Activated CD8-positive, alpha-beta memory T cell treated with anti-CD3 and anti-CD28 coated beads, Interleukin-2, amount 50 U/mL, for 48 hours (primary cell): Measurements from ENCODE around the gene VPS37B.

ENCODE experiments used
- DNase-seq: peaks from one replicate; pipeline ENCODE4 v3.0.0-alpha.2; 2020

The VPS37B gene

GRCh38 chr12:122851820-122852219, 44.1 kb downstream of the VPS37B start:
- no peak for DNase-seq

DNA sequence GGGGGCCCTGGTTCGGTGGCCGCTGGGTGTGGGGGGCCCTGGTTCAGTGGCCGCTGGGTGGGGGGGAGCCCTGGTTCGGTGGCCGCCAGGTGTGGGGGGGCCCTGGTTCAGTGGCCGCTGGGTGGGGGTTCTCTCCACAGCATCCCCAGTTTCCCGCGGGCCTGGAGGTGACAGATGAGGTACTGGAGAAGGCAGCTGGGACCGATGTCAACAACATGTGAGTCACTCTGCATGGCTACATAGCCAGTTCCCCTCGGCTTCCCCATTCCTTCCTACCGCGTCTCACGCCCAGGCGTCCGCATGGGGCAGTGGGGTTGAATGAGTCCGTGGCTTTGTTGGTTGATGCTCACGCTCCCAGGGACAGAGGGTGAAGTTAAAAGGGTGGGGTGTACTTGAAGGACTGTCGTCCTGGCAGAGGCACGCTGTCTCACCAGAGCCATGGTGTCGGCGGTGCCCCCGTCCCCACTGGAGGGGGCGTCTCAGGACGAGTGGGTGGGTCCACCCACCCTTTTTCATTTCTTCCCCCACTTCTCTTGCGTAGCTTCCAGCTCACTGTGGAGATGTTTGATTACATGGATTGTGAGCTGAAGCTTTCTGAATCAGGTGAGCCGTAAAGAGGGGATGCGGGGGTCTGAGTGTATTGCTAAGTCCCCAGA, 45.1 kb downstream of the VPS37B start:
- DNase-seq: no peak

DNA sequence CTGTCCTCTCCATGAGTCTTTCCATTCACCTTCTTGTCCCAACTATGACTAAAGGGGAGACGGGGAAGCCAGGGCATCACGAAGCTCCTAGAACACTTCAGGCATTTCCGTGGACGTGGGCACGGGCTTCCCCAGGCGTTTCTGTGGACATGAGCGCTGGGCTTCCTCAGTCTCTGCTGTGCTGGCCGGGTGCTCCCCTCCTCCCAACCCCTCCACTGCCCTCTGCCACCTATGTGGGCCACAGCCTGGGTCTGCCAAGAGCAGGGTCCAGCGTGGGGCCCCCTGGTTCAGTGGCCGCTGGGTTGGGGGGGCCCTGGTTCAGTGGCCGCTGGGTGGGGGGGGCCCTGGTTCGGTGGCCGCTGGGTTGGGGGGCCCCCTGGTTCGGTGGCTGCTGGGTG, 45.9 kb downstream of the VPS37B start:
- DNase-seq: no peak

GRCh38 chr12:122849352-122850047, 46.4 kb downstream of the VPS37B start:
- no peak for DNase-seq

DNA sequence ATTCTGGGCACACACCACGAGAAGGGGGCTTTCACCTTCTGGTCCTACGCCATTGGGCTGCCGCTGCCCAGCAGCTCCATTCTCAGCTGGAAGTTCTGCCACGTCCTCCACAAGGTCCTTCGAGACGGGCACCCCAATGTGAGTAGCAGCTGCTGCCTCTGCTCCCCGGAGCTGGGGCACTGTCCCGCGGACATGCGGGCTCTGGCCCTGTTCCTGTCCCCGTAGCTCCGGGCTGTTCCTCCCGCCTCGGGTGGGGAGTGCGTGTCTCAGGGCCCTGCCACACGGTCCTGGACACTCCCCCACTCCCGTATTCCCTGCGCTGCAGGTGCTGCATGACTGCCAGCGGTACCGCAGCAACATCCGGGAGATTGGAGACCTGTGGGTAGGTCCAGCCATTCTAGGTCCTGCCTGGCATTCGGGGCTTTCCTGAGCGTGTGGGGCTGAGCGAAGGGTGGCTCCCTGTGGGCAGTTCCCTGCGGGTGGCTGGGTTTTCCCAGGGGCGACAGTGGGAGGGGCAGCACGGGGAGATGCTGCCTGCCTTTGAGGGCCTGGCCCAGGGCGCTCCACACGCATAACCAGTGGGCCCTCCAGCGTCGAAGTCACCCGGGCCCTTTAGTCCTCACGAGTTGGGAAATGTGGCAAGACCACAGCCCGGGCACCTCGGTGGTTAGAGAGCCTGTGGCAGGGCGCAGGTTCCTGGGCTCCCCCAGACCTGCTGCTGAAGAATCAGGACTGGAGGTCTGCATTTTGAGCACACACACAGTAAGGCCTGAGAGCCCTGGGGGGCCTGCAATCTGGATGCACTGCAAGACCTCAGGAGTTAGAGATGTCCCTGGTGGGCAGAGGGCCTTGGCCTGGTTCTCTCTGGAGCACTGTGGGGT, 47.2 kb downstream of the VPS37B start:
- DNase-seq: no peak

DNA sequence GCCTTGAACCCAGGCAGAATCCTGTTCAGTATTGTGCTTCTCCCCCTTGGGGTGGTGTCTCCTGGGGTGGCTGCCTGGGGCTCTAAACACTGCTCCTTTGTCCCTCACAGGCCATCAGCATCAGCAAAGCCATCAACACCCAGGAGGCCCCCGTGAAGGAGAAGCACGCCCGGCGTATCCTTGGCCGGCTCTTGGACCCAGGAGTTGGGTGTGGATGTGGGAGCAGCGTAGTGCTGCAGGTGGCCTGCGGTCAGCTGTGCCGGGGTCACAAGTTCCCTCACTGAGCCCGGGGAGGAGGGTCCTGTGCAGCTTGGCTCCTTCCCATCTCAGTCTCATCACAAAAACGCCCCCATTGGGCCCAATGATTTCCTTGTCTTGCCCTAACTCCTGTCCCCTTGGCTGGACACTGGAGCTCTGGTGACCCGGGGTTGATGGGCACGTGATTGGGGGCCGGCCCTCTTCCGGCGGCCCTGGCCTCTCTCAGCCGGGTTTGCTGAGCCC, 48.0 kb downstream of the VPS37B start:
- DNase-seq: no peak

DNA sequence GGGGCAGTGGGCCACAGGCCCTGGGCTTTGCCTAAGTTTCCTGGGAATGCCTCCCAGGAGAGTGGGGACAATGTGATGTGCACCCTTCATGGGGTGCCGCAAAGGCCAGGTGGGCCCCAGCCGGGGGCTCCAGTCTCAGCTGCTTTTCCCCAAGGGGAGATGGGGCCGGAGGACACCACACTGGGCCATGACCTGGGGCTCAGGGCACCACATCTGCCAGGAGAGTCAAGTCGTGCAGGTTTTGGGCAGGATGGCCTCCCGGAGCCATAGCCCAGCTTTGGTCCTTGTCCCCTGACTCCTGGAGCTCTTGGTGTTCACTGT, 48.4 kb downstream of the VPS37B start:
- DNase-seq: no peak

GRCh38 chr12:122846622-122847515, 49.1 kb downstream of the VPS37B start:
- no peak for DNase-seq

GRCh38 chr12:122845865-122846621, 49.9 kb downstream of the VPS37B start:
- no peak for DNase-seq

DNA sequence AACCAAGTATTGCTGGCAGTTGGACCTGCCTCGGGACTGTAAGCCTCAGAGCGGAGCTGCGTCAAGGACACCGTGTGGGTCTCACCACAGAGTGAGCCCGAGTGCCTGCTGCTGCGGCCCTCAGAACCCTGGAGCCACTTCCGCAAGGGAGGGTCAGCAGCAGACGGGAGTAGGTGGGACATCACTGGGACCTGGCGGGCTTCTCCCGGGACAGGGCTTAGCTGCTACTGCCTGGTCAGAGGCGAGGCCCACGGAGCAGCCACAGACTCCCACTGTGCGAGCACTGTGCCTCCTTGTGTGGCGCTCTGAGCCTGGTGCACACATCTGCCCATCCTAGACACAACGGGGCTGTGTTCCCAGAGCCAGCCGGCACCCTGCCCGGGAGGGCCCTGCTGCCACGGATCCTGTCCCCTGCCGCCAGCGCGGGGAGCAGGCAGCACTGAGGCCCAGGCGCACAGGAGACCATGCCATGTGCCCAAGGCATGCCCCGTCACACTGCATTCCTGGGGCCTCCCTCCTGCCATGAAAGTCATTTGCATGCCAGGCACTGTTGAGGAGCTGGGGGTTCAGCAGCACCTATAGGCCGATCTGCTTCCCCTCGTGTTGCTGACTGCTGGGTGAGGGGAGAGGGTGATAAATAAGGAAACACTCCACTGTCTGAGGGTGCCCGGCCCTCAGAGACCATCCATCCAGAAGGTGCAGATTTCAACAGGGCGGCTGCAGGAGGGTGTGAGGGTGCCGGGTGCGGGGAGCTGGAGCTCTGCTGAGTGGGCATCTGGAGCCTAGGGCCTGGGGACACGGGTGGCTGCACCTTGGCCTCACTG, 50.7 kb downstream of the VPS37B start:
- DNase-seq: no peak

DNA sequence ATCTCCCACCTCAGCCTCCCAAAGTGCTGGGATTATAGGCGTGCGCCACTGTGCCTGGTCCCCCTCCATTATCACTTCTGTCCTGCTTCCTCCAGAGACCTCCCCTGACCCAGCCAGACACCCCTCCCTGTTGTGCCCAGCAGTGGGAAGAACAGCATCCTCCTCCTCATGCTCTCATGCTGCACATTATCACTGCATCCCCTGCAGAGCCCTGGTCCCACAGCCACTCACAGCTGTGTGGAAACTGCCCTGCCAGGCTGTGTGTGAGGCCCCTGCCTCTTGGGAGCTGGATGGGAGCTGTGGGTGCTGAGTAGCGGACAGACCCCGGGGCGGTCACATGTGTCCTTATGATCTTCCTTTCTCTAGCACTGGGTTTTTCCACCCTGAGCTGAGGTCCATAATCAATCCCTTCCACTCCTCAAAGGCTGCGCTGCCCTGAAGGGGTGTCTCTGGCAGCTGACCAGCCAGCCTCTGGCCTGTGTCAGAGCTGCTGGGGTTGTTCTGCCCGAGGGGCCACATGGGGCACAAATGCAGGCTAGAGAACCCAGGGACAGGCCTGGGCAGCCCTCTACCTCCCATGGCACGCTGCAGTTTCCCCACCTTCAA, 51.5 kb downstream of the VPS37B start:
- DNase-seq: no peak

GRCh38 chr12:122843455-122843854, 52.5 kb downstream of the VPS37B start:
- no peak for DNase-seq

DNA sequence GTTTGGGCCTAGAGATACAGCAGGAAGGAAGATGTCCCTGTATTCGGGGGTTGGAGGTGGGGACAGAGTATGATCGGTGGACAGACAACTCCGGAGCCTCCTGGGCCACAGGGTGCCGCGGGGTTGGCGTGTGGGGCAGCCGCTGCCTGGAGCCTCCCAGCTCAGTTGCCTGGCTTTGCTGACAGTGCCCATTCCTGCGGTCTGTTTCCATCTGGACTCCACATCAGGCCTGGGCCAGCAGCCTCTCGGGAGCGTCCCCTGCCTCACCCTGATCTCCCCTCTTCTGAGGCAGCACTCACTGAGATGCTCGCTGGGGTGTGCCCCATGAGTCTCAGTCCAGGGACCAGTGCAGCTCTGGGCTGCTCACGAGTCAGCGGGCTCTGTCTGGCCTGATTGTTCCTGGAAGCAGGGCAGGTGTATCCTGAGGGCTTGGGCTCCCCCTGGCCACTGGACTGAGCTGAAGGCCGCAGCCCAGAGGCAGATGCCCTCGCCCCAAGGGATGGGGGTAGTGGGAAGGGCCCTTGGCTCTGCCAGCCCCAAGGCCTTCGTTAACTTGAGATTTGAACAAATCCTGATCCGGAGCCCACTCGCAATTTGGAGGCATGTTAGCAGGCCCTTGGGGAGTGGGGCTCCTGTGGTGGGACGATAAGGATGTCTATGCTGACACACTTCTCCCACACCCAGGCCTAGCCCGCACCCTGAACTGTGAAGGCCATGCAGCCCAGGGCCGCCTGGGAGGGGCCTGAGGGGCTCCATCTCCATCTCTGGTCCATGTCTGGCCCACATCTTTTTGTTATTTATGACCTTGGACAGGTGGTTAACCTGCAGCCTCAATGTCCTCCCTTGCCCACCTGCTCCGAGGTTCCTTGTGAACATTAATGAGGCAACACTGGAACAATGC, 53.2 kb downstream of the VPS37B start:
- DNase-seq: no peak

DNA sequence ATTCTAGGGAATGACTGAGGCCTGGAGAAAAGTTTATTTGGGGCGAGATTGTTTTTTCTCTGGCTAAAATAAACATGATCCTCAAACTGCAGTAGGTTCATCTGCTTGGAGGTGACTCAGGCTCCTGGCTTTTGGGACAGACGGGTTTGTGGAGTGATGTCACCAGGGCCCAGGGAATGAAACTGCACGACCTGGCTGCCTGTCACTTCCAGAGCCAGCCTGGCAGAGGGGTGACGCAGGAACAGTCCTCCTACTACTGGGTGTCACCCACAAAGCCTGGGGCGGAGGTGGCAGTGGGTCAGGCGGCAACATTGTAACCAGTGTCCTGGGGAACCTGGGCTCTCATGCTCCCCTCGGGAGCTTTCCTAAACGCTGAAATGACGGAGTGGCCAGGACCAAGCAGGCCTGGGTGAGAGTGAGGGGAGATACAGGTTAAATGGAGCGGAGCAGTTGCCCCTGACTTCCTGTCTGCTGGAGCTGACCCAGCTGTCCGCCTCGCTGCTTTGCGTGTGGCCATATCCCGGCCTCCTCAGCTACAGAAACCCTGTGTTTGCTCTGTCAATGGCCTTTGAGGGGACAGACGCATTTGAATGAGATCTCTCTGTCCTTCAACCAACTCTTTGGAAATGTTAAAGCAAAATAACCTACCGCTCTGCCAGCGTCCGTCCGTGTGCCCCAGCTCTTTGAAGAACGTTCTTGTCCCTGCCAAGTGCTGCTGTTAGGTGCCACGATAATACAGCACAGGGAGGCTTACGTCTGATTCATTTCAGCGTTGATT, 54.2 kb downstream of the VPS37B start:
- DNase-seq: no peak

DNA sequence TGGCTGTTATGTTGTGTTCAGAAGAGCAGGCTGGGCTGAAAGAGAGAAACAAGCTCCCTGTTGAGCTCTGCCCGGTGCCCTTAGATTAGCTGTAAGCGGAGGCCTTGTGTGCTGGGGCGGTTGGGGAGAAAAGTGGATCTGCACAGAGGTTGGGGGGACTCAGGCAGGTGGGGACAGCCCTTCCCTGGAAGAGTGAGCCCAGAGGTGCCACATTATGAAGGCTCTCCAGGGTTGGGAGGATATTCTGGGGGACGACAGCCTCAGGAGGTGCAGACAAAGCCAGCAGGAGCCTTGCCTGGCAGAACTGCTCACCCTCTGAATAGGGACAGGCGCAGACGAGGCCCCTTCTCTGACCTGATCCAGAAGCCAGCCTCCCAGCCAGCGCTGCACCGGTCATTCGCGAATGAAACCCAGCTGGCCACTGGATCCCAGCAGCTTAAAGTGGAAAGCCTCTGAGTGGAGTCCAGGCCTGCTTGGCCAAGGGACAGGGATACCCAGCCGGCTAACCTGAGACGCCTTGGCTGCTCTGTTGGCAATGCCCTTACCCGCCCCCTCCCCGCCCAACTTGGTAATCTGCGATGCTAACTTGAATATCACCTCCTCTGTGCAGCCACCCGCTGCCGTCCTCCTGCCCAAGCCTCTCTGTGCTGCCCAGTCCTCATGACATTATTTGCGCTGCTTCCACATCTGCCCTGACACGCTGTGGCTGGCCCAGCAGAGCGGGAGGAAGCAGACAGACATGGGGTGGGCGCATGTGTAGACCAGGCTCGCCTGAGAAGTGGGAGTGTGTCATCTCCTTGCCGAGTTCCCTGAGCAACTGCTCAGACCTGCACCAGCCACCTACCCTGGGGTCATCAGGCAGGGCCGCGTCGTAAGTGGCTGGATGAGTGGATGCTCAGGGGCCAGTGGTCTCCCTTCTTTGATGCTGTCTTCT, 55.1 kb downstream of the VPS37B start:
- no peak for DNase-seq

GRCh38 chr12:122839907-122840554, 55.9 kb downstream of the VPS37B start:
- no peak for DNase-seq

DNA sequence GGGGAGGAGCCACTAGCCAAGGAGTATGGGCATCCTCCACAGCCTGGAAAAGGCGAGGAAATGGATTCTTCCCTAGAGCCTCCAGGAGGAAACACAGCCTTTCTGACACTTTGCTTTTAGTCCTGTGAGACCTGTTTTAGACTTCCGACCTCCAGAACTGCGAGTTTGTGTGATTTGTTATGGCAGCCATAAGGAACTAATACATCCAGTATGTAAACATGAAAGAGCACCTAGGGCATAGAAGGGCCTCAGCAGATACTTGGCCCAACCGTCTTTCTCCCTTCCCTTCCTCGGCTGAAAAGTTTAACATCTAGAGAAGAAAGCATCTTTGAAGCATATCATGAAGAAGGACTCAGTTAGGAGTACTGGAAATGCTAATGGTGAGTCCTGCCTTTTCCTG, 57.1 kb downstream of the VPS37B start:
- DNase-seq: no peak
